OCI-LY3 (cell line): Measurements from ENCODE around the gene APOL1.

ENCODE experiments used
- H2AFZ ChIP-seq: fragments of 200-600, 300-600 bp; shearing (Covaris generic); 2 replicates; pipeline ENCODE4 v1.6.0; 2014; ENCODE audit warnings: antibody characterized with exemption, low read depth, low read length
- H3K27ac ChIP-seq: fragments of 200-600, 300-600 bp; sonication (generic); 2 replicates; pipeline ENCODE4 v1.5.1; 2014; ENCODE audit warnings: mild to moderate bottlenecking, low read length, moderate library complexity, mixed read lengths
- H3K27me3 ChIP-seq: fragments of 200-600, 300-600 bp; sonication (generic); 2 replicates; pipeline ENCODE4 v1.6.1; 2014; ENCODE audit warnings: low read depth, low read length, mixed read lengths
- H3K36me3 ChIP-seq: fragments of 200-600, 300-600 bp; sonication (generic); replicated peaks from 2 replicates; pipeline ENCODE3; 2014; ENCODE audit warnings: low read depth, low read length, mixed read lengths
- H3K4me1 ChIP-seq: fragments of 300-600, 200-600 bp; sonication (generic); 2 replicates; pipeline ENCODE4 v1.6.1; 2014; ENCODE audit warnings: low read length, mixed read lengths
- H3K4me2 ChIP-seq: fragments of 200-600, 300-600 bp; sonication (generic); 2 replicates; pipeline ENCODE4 v1.6.1; 2014; ENCODE audit warnings: low read length, mixed read lengths
- H3K4me3 ChIP-seq: fragments of 300-600, 200-600 bp; sonication (generic); 2 replicates; pipeline ENCODE4 v1.5.1; 2014; ENCODE audit warnings: antibody characterized with exemption, mild to moderate bottlenecking, low read length, moderate library complexity
- H3K79me2 ChIP-seq: fragments of 300-600, 200-600 bp; shearing (Covaris generic); 2 replicates; pipeline ENCODE4 v1.6.1; 2014; ENCODE audit warnings: mild to moderate bottlenecking, low read length, mixed read lengths
- H3K9ac ChIP-seq: fragments of 300-600, 200-600 bp; shearing (Covaris generic); 2 replicates; pipeline ENCODE4 v1.6.0; 2014; ENCODE audit warnings: mild to moderate bottlenecking, low read length, moderate library complexity
- H3K9me3 ChIP-seq: fragments of 200-600, 300-600 bp; shearing (Covaris generic); 2 replicates; pipeline ENCODE4 v1.6.1; 2014; ENCODE audit warnings: low read length, mixed read lengths; ENCODE audit not compliant: insufficient read depth
- H4K20me1 ChIP-seq: fragments of 200-600, 300-600 bp; sonication (generic); 2 replicates; pipeline ENCODE4 v1.6.1; 2016; ENCODE audit warnings: low read length, mixed read lengths; ENCODE audit not compliant: insufficient read depth
- EZH2phosphoT487 ChIP-seq: fragments of 200-600 bp; shearing (Covaris generic); IDR thresholded peaks from 2 replicates; pipeline ENCODE4 v1.6.1; 2018; ENCODE audit warnings: antibody characterized with exemption, mixed run types, low read depth
- TF ChIP-seq, protein P1 (sequence below): fragments of 200-600, 300-600 bp; sonication (generic); IDR thresholded peaks from 2 replicates; pipeline ENCODE4 v1.5.1; 2014; ENCODE audit warnings: antibody characterized with exemption, low read length, low read depth

Gene APOL1

DNA sequence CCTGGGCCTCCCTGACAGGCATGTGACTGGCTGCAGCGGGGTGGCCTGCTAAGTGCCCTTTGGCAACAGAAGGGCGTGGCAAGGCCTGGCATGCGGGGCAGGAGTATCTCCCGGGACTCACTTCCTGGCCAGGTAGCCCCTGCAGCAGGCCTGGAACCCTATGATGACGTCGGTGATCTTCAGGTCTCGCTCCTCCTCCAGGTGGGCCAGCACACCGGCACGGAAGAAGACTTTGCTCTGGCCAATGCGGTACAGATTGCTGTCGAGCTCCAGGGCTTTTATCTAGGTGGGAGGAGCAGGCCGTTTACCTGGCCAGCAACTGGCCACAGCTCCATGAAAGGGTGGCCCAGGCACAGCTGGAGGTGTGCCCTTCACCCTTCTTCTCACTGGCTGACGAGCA, 50.9 kb downstream of the APOL1 start:
- no peaks in the 10 kb centered on the region for H3K4me1 ChIP-seq

DNA sequence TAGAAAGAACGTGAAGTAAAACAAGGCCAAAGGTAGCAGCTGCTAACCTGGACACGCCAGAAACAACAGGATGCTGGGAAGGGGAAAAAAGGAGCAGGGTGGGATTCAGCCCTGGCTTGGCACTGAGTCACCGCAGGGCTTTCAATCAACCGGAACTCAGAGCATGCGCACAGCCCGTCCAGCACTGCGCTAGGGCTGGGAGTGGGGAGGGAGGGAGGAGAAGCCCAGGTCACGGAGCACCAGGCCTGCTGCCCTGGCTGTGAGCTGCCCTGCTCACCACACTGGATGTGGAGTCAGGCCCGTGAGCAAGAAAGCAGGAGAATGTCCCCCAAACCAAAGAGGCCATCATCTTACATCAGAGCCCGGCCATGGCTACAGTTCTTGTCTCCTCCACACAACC, 51.5 kb downstream of the APOL1 start:
- no peak for TF ChIP-seq EZH2phosphoT487
- TF ChIP-seq, protein P1, sequence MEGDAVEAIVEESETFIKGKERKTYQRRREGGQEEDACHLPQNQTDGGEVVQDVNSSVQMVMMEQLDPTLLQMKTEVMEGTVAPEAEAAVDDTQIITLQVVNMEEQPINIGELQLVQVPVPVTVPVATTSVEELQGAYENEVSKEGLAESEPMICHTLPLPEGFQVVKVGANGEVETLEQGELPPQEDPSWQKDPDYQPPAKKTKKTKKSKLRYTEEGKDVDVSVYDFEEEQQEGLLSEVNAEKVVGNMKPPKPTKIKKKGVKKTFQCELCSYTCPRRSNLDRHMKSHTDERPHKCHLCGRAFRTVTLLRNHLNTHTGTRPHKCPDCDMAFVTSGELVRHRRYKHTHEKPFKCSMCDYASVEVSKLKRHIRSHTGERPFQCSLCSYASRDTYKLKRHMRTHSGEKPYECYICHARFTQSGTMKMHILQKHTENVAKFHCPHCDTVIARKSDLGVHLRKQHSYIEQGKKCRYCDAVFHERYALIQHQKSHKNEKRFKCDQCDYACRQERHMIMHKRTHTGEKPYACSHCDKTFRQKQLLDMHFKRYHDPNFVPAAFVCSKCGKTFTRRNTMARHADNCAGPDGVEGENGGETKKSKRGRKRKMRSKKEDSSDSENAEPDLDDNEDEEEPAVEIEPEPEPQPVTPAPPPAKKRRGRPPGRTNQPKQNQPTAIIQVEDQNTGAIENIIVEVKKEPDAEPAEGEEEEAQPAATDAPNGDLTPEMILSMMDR: no peak
- Histone ChIP-seq H3K79me2 (0 out of 2 replicates have a peak, but pooled peaks cover 9% of the 10 kb centered on the region), H3K9ac (no peak overlapping the region), H3K27me3 (no peaks in the 10 kb centered on the region), H3K4me2 (no peak overlapping the region), H3K36me3 (peaks cover 89% of the 10 kb centered on the region), H3K9me3 (no peaks in the 10 kb centered on the region), H4K20me1 (peaks cover 6% of the 10 kb centered on the region), H3K4me3 (no peak overlapping the region), H3K4me1 (no peaks in the 10 kb centered on the region), H2AFZ (no peak overlapping the region), H3K27ac (no peak overlapping the region)

More for the DNA sequence above, 50.9 kb downstream of the APOL1 start:
- no peaks in the 10 kb centered on the region for H3K27me3 ChIP-seq
- H3K4me2 ChIP-seq: no peak overlapping the region
- no peaks in the 10 kb centered on the region for H3K9me3 ChIP-seq
- TF ChIP-seq EZH2phosphoT487: no peak
- TF ChIP-seq, protein P1: no peak
- H3K4me3 ChIP-seq: no peak overlapping the region
- no peak overlapping the region for H3K9ac ChIP-seq
- H3K27ac ChIP-seq: no peak overlapping the region
- H4K20me1 ChIP-seq: peaks cover 6% of the 10 kb centered on the region
- 0 out of 2 replicates have a peak, but pooled peaks cover 5% of the 10 kb centered on the region for H3K79me2 ChIP-seq
- H3K36me3 ChIP-seq: peaks cover 89% of the 10 kb centered on the region
- no peak overlapping the region for H2AFZ ChIP-seq

DNA sequence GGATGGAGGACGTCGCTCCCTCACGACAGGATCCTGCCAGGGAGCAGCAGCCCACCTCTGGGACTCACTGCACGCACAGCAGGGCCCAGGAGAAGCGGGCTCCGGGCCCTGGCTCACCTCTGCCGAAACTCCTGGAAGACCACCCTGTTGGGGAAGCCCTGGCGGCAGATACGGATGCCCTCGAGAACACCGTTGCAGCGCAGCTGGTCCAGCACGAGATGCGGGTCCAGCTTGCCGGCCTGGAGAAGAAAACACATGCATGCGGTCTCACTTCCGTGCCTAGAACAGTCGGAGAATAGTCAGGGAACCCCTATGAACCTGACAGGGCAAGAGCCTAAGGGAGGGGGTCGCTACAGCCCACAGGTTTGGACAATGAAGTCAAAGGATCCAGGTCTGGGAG, 52.9 kb downstream of the APOL1 start:
- H3K27ac ChIP-seq: no peak overlapping the region
- no peaks in the 10 kb centered on the region for H3K9me3 ChIP-seq
- H3K9ac ChIP-seq: no peak overlapping the region
- peaks cover 82% of the 10 kb centered on the region for H3K36me3 ChIP-seq
- H3K79me2 ChIP-seq: 0 out of 2 replicates have a peak, but pooled peaks cover 10% of the 10 kb centered on the region
- no peak overlapping the region for H2AFZ ChIP-seq
- no peak overlapping the region for H3K4me2 ChIP-seq
- no peaks in the 10 kb centered on the region for H3K4me1 ChIP-seq
- no peak overlapping the region for H3K4me3 ChIP-seq
- H3K27me3 ChIP-seq: no peaks in the 10 kb centered on the region
- no peak for TF ChIP-seq EZH2phosphoT487
- TF ChIP-seq, protein P1: no peak
- peaks cover 6% of the 10 kb centered on the region for H4K20me1 ChIP-seq

DNA sequence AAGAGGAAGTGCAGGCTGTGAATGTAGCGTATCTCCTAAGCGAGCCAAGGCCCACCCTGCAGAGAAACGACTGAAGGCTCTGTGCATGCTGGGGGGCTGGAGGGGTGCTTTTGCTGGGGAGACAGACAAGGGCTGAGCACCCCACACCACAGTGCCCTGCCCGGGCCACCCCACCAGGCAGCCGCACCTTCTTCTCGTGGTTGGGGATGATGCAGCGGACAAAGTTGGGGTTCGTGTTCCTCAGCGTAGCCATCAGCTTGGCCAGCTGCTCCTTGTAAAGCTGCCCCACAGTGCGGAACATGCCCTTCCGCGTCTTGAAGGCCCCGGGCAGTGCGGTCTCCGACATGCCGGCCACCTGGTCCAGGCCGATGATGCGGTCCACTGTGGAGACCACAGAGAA, 53.3 kb downstream of the APOL1 start:
- no peaks in the 10 kb centered on the region for H3K27me3 ChIP-seq
- no peak overlapping the region for H2AFZ ChIP-seq
- no peak overlapping the region for H3K27ac ChIP-seq
- H3K36me3 ChIP-seq: peaks cover 82% of the 10 kb centered on the region
- H3K79me2 ChIP-seq: 0 out of 2 replicates have a peak, but pooled peaks cover 13% of the 10 kb centered on the region
- H3K9me3 ChIP-seq: no peaks in the 10 kb centered on the region
- H3K4me3 ChIP-seq: no peak overlapping the region
- peaks cover 9% of the 10 kb centered on the region for H4K20me1 ChIP-seq
- no peak overlapping the region for H3K9ac ChIP-seq
- H3K4me1 ChIP-seq: no peaks in the 10 kb centered on the region
- TF ChIP-seq, protein P1: no peak
- TF ChIP-seq EZH2phosphoT487: no peak
- no peak overlapping the region for H3K4me2 ChIP-seq
